GM18951 (cell line): ENCODE data around the gene WDR6.

ENCODE experiments used
- POLR2A ChIP-seq: IDR thresholded peaks from 4 replicates; pipeline ENCODE4 v1.6.1; 2011; ENCODE audit warnings: mild to moderate bottlenecking; ENCODE audit not compliant: insufficient read length, insufficient read depth; ENCODE audit errors: extremely low read depth
- in situ Hi-C: fragments of 300-500 bp; cut with MboI; formaldehyde crosslinking; loops from one replicate; pipeline ENCODE4 v1.12.0; 2022; ENCODE audit warnings: low sequenced_read_pairs, mixed read lengths, inconsistent platforms; ENCODE audit not compliant: unreplicated experiment

Gene WDR6

GRCh38 chr3:49025793-49026520 is 18.8 kb downstream of the WDR6 start:
- TF ChIP-seq POLR2A, result peak; percentile 10

GRCh38 chr3:49026536-49026935 is 19.3 kb downstream of the WDR6 start:
- TF ChIP-seq POLR2A, result no peak
- in situ Hi-C loops, result no loop called here

More at GRCh38 chr3:49025793-49026520, 18.8 kb downstream of the WDR6 start:
- in situ Hi-C loops, result no loop called here

- peak; percentile 38 for TF ChIP-seq POLR2A
- in situ Hi-C loops, result no loop called here
These were observed 20.4 kb downstream of the WDR6 start for GRCh38 chr3:49027634-49028033.

- no peak for TF ChIP-seq POLR2A
- in situ Hi-C loops, result no loop called here
These were observed 21.1 kb downstream of the WDR6 start for GRCh38 chr3:49028298-49028672.

- TF ChIP-seq POLR2A, result peak; percentile 100
- in situ Hi-C loops, result no loop called here
These were observed 21.7 kb downstream of the WDR6 start, which contains the start of gene IMPDH2 for GRCh38 chr3:49028673-49029562. TSS of gene IMPDH2 (minus strand) at chr3:49029398. CDS start at chr3:49029350, 48 bp downstream.

- in situ Hi-C loops, result no loop called here
- TF ChIP-seq POLR2A, result no peak
These were observed 22.3 kb downstream of the WDR6 start for GRCh38 chr3:49029563-49029884.

GRCh38 chr3:49030321-49030720 is 23.1 kb downstream of the WDR6 start:
- TF ChIP-seq POLR2A, result no peak
- in situ Hi-C loops, result no loop called here

- TF ChIP-seq POLR2A, result no peak
These were observed 25.6 kb downstream of the WDR6 start for GRCh38 chr3:49032646-49033304.

GRCh38 chr3:49034650-49035049 is 27.5 kb downstream of the WDR6 start:
- TF ChIP-seq POLR2A, result no peak
- in situ Hi-C loops, result no loop called here

More at GRCh38 chr3:49032646-49033304, 25.6 kb downstream of the WDR6 start:
- in situ Hi-C loops, result no loop called here

GRCh38 chr3:49035281-49035680 is 28.1 kb downstream of the WDR6 start:
- TF ChIP-seq POLR2A, result no peak
- in situ Hi-C loops, result no loop called here

GRCh38 chr3:49053543-49053942 is 46.4 kb downstream of the WDR6 start:
- TF ChIP-seq POLR2A, result no peak
- in situ Hi-C loops, result no loop called here

GRCh38 chr3:49054344-49054862 is 47.2 kb downstream of the WDR6 start:
- in situ Hi-C loops, result no loop called here
- TF ChIP-seq POLR2A, result no peak

- in situ Hi-C loops, result no loop called here
- TF ChIP-seq POLR2A, result no peak
These were observed 50.1 kb downstream of the WDR6 start for GRCh38 chr3:49057268-49057667.

- in situ Hi-C loops, result no loop called here
- no peak for TF ChIP-seq POLR2A
These were observed 50.8 kb downstream of the WDR6 start for GRCh38 chr3:49058011-49058410.
